OCI-LY1 (cell line): Measurements from ENCODE around the gene NR1H2.

ENCODE experiments used
- CTCF ChIP-seq: fragments of 200-600 bp; sonication (generic), shearing (Covaris generic); IDR thresholded peaks from 2 replicates; pipeline ENCODE4 v1.5.1; 2017; ENCODE audit warnings: mild to moderate bottlenecking, antibody characterized with exemption, low read length, moderate library complexity, mixed read lengths
- EZH2 ChIP-seq: fragments of 200-600 bp; sonication (generic), shearing (Covaris generic); IDR thresholded peaks from 2 replicates; pipeline ENCODE4 v1.8.0; 2017; ENCODE audit warnings: borderline replicate concordance, mixed run types, mild to moderate bottlenecking, antibody characterized with exemption, low read length, moderate library complexity, mixed read lengths

DNA sequence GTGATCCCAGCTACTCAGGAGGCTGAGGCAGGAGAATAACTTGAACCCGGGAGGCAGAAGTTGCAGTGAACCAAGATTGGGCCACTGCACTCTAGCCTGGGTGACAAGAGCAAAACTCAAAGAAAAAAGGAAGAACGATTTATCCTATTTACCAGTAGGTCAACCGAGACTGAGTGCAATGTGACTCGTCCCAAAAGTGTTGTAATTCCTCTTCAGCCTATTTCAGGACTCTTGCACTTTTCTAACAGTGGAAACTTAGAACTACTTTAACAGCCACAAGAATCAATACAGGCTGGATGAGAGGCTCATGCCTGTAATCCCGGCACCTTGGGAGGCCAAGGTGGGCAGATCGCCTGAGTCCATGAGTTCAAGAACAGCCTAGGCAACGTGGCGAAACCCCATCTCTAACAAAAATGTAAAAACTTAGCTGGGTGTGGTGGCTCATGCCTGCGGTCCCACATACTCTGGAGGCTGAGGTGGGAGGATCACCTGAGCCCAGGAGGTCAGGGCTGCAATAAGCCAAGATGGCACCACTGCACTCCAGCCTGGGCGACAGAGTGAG lies 4.3 kb upstream of the NR1H2 start:
- TF ChIP-seq EZH2, result no peak
- TF ChIP-seq CTCF, result no peak
